T-helper 2 cell treated with Interferon-gamma antibody and Interleukin-4, amounts not matched to agents 5 μg/mL and 100 μg/mL, for 36 hours (primary cell): ENCODE data around the gene SYTL1.

Source experiments
- DNase-seq: peaks from one replicate; pipeline ENCODE4 v3.0.0; 2021; ENCODE audit warnings: low spot score
- H3K27ac Mint-ChIP-seq: one replicate; pipeline ENCODE4 v1.8.0; 2021; ENCODE audit warnings: mild to moderate bottlenecking, mixed read lengths
- H3K27me3 Mint-ChIP-seq: one replicate; pipeline ENCODE4 v1.8.0; 2021; ENCODE audit warnings: low read depth, mixed read lengths
- H3K36me3 Mint-ChIP-seq: one replicate; pipeline ENCODE4 v1.8.0; 2021; ENCODE audit warnings: low read depth, mixed read lengths
- H3K4me1 Mint-ChIP-seq: one replicate; pipeline ENCODE4 v1.8.0; 2021; ENCODE audit warnings: low read depth, mixed read lengths
- H3K4me3 Mint-ChIP-seq: one replicate; pipeline ENCODE4 v1.8.0; 2022; ENCODE audit warnings: mild to moderate bottlenecking, moderate library complexity, mixed read lengths
- H3K9me3 Mint-ChIP-seq: one replicate; pipeline ENCODE4 v1.8.0; 2021; ENCODE audit warnings: mixed read lengths

Gene SYTL1

GRCh38 chr1:27346991-27347624 is 5.3 kb downstream of the SYTL1 start:
- Mint-ChIP-seq H3K27ac (no peak overlapping the region), H3K4me3 (no peak overlapping the region), H3K27me3 (no peaks in the 10 kb centered on the region)

DNA sequence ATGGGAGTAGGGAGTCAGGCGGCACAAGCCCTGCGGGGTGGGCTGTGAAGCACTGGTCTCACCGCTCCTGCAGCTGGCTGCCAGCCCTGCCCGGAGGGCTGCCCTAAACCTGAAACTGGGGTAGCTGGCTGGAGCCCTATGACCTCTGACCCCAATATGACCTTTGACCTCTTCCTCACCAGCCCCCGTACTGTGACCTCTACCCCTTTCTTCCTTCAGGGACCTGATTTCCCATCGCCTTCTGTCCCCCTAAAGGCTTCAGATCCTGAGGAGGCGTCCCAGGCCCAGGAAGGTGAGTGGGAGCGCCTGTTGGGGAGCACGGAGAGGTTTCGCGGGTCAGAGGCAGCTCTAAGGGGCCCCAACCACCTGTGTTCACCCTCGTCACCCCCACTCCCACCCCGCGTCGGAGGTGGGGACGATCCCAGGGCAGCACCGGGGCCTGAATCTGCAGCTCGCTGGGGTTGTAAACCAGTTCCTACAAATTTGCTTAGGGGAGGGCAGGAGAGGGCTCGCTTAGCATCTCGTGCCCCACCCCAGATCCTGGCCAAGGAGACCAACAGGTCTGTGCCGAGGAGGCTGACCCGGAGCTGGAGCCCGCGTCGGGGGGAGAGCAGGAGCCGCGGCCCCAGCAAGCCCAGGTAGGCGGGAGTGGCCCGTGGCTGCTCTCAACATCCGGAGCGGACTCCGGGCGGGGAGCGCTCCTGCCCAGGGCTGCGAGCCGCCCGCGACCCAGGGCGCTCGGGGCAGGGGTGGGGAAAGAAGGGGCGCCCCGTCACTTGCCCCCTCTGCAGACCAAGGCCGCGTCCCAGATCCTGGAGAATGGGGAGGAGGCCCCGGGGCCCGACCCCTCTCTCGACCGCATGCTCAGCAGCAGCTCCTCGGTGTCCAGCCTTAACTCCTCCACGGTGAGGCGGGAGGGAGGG is 7.3 kb downstream of the SYTL1 start:
- H3K27ac Mint-ChIP-seq: no peak overlapping the region

More at GRCh38 chr1:27346991-27347624, 5.3 kb downstream of the SYTL1 start:
- Mint-ChIP-seq H3K9me3 (no peaks in the 10 kb centered on the region), H3K4me1 (peaks cover 23% of the 10 kb centered on the region), H3K36me3 (peaks cover 33% of the 10 kb centered on the region)
- no peak for DNase-seq

GRCh38 chr1:27349784-27350662 is 8.2 kb downstream of the SYTL1 start:
- H3K36me3 Mint-ChIP-seq: peaks cover 21% of the 10 kb centered on the region
- DNase-seq: no peak
- H3K27ac Mint-ChIP-seq: no peak overlapping the region
- H3K9me3 Mint-ChIP-seq: no peaks in the 10 kb centered on the region
- no peaks in the 10 kb centered on the region for H3K27me3 Mint-ChIP-seq
- H3K4me1 Mint-ChIP-seq: peaks cover 9% of the 10 kb centered on the region
- no peak overlapping the region for H3K4me3 Mint-ChIP-seq

More for the DNA sequence above, 7.3 kb downstream of the SYTL1 start:
- Mint-ChIP-seq H3K27me3 (no peaks in the 10 kb centered on the region), H3K9me3 (no peaks in the 10 kb centered on the region), H3K4me1 (peaks cover 12% of the 10 kb centered on the region), H3K4me3 (peak overlapping the region; percentile 46), H3K36me3 (peaks cover 25% of the 10 kb centered on the region)
- DNase-seq: peak; percentile 21

DNA sequence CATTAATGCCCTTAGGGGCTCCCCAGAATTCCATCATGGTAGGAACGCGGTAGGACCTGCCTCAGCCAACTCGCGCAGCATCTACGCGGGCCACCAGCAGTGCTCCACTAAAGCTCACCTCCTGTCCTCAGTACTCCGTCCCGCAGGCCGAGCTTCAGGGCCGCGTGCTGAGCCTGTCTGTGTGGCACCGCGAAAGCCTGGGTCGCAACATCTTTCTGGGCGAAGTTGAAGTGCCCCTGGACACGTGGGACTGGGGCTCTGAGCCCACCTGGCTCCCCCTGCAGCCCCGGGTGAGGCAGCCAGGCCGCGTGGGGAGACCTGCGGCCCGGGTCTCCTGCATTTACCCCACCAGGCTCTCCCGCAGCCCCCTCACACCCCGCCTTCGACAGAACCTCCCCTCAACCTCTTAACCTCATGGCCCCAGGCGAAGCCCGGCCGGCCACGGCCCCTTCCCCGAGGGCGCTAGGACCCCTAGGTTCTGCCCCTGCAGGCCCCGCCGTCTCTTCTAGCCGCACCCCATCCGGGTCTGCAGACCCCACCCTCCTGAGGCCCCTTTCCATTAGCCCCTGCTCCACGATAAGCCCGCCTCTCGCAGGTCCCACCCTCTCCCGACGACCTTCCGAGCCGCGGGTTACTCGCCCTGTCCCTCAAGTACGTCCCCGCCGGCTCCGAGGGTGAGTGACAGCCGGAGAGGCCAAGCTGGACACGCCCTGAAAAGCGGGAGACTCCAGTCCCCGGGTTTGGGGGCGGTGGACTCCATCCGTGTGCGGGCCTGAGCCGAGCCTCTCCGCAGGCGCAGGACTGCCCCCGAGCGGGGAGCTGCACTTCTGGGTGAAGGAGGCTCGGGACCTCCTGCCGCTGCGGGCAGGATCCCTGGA is 9.1 kb downstream of the SYTL1 start:
- DNase-seq: no peak
- Mint-ChIP-seq H3K9me3 (no peaks in the 10 kb centered on the region), H3K4me3 (no peak overlapping the region), H3K36me3 (peaks cover 19% of the 10 kb centered on the region), H3K4me1 (peaks cover 11% of the 10 kb centered on the region), H3K27me3 (no peaks in the 10 kb centered on the region), H3K27ac (no peak overlapping the region)

DNA sequence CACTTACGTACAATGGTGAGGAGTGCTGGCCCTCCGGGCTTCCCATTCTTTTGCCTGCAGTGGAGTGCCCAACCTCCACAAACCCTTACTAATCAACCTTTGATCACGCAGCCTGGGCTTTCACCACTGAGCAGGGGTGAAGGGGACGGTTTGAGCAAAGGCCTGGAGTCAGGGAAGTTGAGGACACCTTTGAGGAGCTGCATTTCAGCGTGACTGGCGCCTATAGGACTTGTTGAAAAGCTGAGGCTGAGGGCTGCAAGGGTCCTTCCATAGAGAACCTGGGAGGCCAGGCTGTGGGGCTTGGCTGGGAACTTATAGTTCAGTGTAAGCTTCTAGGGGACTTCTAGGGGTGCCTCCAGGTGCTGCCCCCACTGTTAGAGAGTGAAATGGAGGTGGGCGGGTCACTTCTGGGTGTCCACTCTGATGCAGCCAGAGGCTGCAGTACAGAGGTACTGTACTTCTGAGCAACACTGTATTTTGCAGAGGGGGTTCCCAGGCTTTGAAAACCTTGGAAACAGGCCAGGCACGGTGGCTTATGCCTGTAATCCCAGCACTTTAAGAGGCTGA is 9.8 kb downstream of the SYTL1 start:
- no peak for DNase-seq
- H3K4me3 Mint-ChIP-seq: no peak overlapping the region
- H3K36me3 Mint-ChIP-seq: peaks cover 14% of the 10 kb centered on the region
- no peaks in the 10 kb centered on the region for H3K27me3 Mint-ChIP-seq
- peaks cover 6% of the 10 kb centered on the region for H3K4me1 Mint-ChIP-seq
- H3K27ac Mint-ChIP-seq: no peak overlapping the region
- no peaks in the 10 kb centered on the region for H3K9me3 Mint-ChIP-seq

GRCh38 chr1:27353166-27353565 is 11.3 kb downstream of the SYTL1 start:
- Mint-ChIP-seq H3K27ac (no peak overlapping the region), H3K27me3 (no peaks in the 10 kb centered on the region), H3K36me3 (peaks cover 5% of the 10 kb centered on the region), H3K9me3 (no peaks in the 10 kb centered on the region), H3K4me1 (peaks cover 7% of the 10 kb centered on the region), H3K4me3 (no peak overlapping the region)
- DNase-seq: no peak

GRCh38 chr1:27353629-27354028 is 11.8 kb downstream of the SYTL1 start:
- Mint-ChIP-seq H3K27ac (no peak overlapping the region), H3K4me1 (peaks cover 7% of the 10 kb centered on the region), H3K27me3 (no peaks in the 10 kb centered on the region)

DNA sequence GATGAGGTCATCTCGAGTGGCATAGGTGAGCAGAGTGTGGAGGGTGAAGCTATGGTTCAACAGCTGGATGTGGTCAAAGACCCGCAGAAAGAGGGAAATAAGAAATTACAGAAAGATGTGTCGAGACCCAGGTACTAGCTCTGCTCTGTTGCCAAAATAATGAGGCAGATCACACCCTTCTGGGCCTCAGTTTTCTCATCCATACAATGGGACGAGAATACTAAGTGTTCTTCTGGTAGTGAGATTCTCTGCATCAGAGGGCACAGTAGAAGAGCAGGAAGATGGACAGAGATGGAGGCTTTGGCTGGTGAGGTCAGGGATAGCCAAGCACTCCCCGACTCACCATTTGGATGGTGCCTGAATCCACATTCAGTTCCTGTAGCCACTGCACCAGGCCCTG is 13.9 kb downstream of the SYTL1 start:
- peaks cover 20% of the 10 kb centered on the region for H3K4me1 Mint-ChIP-seq
- peak overlapping the region; percentile 14 for H3K4me3 Mint-ChIP-seq
- no peaks in the 10 kb centered on the region for H3K9me3 Mint-ChIP-seq
- no peaks in the 10 kb centered on the region for H3K27me3 Mint-ChIP-seq
- H3K27ac Mint-ChIP-seq: peak overlapping the region; percentile 31
- DNase-seq: no peak
- peaks cover 2% of the 10 kb centered on the region for H3K36me3 Mint-ChIP-seq

More at GRCh38 chr1:27353629-27354028, 11.8 kb downstream of the SYTL1 start:
- DNase-seq: no peak
- no peaks in the 10 kb centered on the region for H3K9me3 Mint-ChIP-seq
- H3K4me3 Mint-ChIP-seq: no peak overlapping the region
- H3K36me3 Mint-ChIP-seq: peaks cover 5% of the 10 kb centered on the region

DNA sequence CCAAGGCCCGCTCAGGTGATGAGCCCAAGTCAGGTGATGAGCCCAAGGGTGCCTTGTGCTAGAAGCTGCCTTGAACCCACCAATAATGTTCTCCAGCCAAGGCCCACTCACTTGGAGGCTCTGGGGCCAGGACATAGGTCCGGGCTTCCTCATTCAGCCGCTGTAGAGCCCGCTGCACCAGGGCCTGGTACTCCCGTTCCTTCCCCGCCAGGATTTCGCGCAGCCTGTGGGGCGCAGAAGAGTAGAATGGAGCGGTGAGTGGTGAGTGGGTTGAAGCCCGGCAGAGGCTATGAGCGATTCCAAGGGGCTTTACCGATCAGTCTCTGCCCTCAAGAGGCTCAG is 14.4 kb downstream of the SYTL1 start:
- DNase-seq: no peak
- Mint-ChIP-seq H3K4me1 (peaks cover 20% of the 10 kb centered on the region), H3K27ac (no peak overlapping the region), H3K9me3 (no peaks in the 10 kb centered on the region), H3K27me3 (no peaks in the 10 kb centered on the region), H3K4me3 (no peak overlapping the region), H3K36me3 (peaks cover 2% of the 10 kb centered on the region)

GRCh38 chr1:27356619-27357280 is 14.9 kb downstream of the SYTL1 start:
- peaks cover 20% of the 10 kb centered on the region for H3K4me1 Mint-ChIP-seq
- no peak for DNase-seq

DNA sequence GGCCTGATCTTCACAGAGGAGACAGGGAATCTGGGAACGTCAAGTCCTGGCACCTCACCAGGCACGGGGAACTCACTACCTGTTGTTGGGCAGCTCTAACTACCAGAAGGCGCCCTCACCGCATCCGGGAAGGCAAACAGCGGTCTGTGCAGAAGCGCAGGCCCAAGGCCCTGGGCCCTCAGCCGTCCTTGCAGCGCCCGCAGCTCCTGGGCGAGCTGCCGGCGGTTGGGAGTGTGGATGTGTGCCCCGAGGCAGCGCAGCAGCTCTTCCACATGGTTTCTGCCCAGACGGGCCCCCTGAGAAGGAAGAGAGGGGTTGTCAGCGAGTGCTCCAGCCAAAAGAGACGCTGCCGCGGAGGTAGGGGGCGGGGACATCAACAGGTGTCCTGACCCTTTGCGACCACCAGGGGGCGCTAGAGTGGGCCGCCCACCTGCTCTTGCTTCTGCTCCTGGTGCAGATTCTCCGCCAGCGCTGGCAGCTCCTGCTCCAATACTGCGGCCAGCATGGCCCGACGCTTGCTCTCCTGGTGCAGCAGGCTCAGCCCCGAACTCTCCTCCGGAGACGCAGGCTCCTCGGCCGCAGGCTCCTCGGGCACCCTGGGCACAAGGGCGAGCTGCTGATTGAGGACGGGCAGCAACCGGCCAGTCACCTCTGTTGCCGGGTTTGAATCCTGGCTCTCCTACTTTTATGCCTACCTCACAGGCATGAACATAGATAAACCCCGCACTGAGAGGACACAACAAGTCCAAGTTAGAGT is 15.6 kb downstream of the SYTL1 start:
- Mint-ChIP-seq H3K27me3 (no peaks in the 10 kb centered on the region), H3K4me3 (peak overlapping the region; percentile 75), H3K9me3 (no peaks in the 10 kb centered on the region), H3K27ac (peak overlapping the region; percentile 78), H3K4me1 (peaks cover 20% of the 10 kb centered on the region), H3K36me3 (no peaks in the 10 kb centered on the region)
- peak; percentile 80 for DNase-seq

More at GRCh38 chr1:27356619-27357280, 14.9 kb downstream of the SYTL1 start:
- Mint-ChIP-seq H3K27me3 (no peaks in the 10 kb centered on the region), H3K36me3 (no peaks in the 10 kb centered on the region), H3K27ac (peak overlapping the region; percentile 78), H3K4me3 (peak overlapping the region; percentile 75), H3K9me3 (no peaks in the 10 kb centered on the region)
